Epithelial cell of esophagus (primary cell): ENCODE results near the gene RBMS3.
A peak's percentile ranks its signal among the peaks of the same experiment; 100 is the strongest.
"Not testable (repeated sequence)": the region's sequence is repeated elsewhere in the genome, so short reads cannot be mapped to it uniquely, and the experiment has no call there.

ENCODE experiments used
- DNase-seq: peaks from one replicate; pipeline ENCODE4 v3.0.0; 2010; ENCODE audit warnings: low read depth
- H3K4me3 ChIP-seq: 2 replicates; pipeline ENCODE4 v1.5.1; 2011; ENCODE audit warnings: mild to moderate bottlenecking, low read length, control low read depth
- TF ChIP-seq, protein P1 (sequence below): IDR thresholded peaks from 2 replicates; pipeline ENCODE4 v1.5.1; 2011; ENCODE audit warnings: low read depth, mild to moderate bottlenecking, low read length, control low read depth, inconsistent platforms; ENCODE audit not compliant: insufficient read depth; ENCODE audit errors: missing control alignments

The RBMS3 gene

DNA sequence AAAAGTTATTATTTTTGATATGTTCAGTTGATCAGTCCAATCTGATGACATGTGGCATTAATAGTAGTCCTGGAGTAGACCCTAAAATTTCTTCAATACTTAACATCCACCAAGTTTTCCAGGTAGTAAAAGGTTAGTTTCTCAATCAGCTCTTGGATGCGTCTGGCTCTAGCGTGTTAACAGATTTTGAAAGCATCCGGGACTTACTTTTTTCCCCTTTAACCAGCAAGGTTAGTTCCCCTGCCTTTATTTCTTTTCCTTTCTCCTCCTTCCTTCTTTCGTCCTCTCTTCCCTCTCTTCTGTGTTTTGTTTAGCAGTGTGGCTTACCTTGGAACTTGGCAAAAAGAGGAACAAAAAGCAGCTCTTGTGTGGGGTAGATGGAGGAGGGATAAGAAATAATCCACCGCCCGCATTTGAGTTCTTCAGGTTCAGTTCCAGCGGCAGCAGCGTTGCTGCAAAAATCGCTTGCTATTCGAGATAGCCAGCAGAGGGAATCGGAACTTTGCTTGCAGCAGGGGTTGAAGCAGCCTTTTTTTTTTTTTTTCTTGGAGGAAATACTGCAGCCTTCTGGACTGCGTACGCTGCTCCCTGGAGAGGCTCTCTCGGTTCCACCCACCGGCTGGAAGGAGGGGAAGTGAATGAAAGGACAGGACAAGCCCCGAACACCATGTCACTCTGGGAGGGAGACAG is at the start of gene RBMS3:
Gene RBMS3 (plus strand): TSS at position 668 of the 690 bp plus-strand sequence.
- TF ChIP-seq, protein P1, sequence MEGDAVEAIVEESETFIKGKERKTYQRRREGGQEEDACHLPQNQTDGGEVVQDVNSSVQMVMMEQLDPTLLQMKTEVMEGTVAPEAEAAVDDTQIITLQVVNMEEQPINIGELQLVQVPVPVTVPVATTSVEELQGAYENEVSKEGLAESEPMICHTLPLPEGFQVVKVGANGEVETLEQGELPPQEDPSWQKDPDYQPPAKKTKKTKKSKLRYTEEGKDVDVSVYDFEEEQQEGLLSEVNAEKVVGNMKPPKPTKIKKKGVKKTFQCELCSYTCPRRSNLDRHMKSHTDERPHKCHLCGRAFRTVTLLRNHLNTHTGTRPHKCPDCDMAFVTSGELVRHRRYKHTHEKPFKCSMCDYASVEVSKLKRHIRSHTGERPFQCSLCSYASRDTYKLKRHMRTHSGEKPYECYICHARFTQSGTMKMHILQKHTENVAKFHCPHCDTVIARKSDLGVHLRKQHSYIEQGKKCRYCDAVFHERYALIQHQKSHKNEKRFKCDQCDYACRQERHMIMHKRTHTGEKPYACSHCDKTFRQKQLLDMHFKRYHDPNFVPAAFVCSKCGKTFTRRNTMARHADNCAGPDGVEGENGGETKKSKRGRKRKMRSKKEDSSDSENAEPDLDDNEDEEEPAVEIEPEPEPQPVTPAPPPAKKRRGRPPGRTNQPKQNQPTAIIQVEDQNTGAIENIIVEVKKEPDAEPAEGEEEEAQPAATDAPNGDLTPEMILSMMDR: peak; percentile 69

DNA sequence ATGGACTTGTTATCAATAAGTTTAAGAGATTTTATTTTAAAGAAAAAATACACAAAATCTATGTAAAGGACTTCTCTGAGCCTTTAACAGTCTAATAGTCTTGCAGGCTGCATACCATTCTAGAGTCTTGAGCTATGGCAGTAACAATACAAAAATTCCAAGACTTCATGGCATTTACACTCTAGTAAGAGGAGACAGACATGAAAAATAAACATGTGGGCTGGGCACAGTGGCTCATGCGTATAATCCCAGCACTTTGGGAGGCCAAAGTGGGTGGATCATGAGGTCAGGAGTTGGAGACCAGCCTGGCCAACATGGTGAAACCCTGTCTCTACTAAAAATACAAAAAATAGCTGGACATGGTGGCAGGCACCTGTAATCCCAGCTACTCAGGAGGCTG is 47.7 kb upstream of the RBMS3 start:
- not testable (repeated sequence) for H3K4me3 ChIP-seq, DNase-seq

More for the DNA sequence above, at the start of gene RBMS3:
- DNase-seq: peak; percentile 89
- peak within 1 kb of the TSS; percentile 72 for H3K4me3 ChIP-seq

DNA sequence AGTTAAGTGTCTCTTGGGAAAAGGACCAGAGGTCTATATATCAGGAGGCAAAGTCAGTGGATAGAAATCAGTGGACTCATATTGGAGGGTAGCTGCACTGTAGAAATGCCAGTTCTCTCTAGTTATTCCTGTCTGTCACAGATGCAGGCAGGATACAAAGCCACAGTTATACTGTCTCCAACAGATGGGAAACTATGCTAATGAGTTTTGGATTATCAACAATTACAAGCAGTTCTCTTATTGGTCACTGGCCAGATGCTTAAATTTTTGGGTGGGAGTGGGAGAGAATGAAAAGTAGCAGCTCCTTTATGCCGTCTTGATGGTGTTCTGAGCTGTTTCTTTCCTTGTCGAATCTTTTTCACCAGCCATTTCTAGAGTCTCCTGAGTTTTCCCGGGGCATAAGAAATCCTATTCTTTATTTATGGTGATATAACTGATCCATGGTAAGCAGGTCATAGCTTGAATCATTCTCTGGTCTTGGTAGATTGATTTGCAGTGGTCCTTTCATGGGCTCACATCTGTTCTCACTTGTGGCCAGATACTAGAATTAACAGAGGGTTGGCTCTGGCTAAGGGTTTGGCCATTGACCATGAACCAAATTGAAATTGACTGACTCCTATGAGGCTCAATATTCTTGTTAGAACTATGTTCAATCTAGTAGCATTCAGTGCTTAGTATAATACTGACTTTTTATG is 44.6 kb upstream of the RBMS3 start:
- no peak for DNase-seq
- no peak overlapping the region for H3K4me3 ChIP-seq
- TF ChIP-seq, protein P1: no peak

DNA sequence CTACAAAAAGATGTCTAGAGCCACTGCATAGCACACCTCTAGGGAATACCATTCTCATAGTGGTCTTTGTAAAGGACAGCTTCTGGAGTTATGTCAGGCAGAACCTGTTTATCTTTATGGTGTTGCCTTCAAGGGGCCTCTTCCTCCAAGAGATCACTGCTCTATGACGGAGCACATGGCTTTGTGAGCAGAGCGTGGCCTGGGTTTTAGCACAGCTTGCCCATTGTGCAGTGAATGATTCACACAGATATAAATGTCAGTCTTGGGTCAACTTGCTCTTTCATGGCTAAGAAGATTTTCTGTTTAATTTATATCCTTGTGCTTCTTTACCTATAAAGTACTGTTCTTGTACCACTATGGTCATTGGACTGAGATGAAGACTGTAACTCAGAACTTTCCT is 41.5 kb upstream of the RBMS3 start:
- H3K4me3 ChIP-seq: no peak overlapping the region
- TF ChIP-seq, protein P1: no peak
- DNase-seq: peak; percentile 6

DNA sequence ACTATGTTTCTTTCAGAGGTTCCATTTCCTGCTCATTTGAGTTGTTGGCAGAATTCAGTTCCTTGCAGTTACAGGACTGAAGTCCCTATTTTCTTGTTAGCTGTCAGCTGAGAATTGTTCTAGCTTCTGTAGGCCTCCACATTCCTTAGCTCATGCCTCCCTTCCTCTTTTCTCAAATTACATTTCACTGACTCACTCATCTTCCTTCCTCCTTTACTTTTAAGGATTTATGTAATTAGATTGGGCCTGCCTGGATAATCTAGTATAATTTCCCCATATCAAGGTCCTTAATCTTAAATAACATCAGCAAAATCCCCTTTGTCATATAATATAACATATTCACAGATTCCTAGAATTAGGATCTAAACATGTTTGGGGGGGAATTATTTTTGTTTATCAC is 40.6 kb upstream of the RBMS3 start:
- TF ChIP-seq, protein P1: no peak
- DNase-seq: peak; percentile 65
- no peak overlapping the region for H3K4me3 ChIP-seq

DNA sequence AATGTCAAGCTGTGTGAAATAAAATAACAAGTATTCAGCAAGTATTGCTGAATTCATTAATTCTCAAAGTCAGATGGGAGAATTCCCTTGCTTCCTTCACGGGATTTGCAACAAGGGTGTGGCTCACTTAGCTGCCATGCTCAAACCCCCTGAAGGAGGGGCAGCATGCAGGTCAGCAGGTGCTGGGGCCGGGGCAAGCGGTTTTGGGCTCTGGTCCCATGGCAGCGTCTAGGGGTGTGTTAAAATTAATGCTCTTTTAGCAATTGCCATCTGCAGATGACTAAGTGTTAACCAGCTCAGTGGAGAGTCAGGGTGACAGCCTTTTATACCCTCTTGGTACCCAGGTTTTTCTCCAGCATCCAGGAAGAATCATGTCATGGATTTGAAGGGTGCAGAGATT is 40.0 kb upstream of the RBMS3 start:
- no peak overlapping the region for H3K4me3 ChIP-seq
- DNase-seq: no peak
- TF ChIP-seq, protein P1: no peak

DNA sequence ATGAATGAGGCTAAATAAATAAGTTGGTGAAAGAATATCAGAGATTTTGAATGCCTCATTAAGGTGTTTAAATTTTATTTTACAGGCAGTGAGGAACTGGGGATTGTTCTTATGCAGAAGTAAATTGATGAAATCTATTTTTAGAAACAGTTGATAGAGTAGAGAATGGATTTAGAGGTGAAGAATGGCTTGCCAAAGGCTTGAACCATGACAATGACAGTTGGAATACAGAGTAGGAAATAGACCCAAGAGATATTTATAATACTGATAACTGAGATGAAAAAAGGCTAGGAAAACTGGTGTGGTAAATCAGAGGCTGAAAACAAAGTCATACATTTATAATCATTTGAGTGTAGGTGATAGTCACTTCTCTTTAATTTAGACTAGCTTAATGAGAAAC is 39.0 kb upstream of the RBMS3 start:
- DNase-seq: no peak
- TF ChIP-seq, protein P1: no peak

More for the DNA sequence above, 39.0 kb upstream of the RBMS3 start:
- no peak overlapping the region for H3K4me3 ChIP-seq
